Measurements from ENCODE around the gene CCDC127.
A peak's percentile ranks its signal among the peaks of the same experiment; 100 is the strongest.
"Not testable (repeated sequence)": the region's sequence is repeated elsewhere in the genome, so short reads cannot be mapped to it uniquely, and the experiment has no call there.

CCDC127 gene, protein sequence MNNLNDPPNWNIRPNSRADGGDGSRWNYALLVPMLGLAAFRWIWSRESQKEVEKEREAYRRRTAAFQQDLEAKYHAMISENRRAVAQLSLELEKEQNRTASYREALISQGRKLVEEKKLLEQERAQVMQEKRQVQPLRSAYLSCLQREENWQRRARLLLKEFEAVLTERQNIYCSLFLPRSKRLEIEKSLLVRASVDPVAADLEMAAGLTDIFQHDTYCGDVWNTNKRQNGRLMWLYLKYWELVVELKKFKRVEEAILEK

GRCh38 chr5:217494-218456, at the start of gene CCDC127, which contains the start of gene SDHA:
Gene CCDC127 (minus strand): TSS chr5:218153. CDS start chr5:216849, 1,304 bp downstream.
Gene SDHA (plus strand): TSS chr5:218320. CDS start chr5:218356, 36 bp downstream.
- peak; percentile 99 for DNase-seq

DNA sequence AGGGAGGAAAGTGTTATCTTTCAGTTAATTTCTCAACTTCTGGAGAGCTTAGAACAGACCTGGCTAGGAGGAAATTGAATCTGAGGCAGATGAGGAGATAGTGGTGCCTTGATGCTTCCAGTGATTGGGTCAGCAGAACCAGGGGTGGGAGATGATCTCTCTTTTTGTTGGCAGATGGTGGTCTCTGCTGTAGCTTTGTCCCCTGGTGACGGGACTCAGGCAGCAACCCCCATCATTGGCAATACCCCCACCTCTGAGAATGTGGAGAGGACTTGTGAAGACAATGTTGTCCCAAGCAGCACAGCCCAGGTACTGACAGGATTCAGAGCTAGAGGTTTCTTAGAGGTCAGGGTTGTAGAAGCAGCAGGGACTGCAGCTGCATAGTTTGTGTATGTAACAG, 49.8 kb upstream of the CCDC127 start:
- no peak for DNase-seq

DNA sequence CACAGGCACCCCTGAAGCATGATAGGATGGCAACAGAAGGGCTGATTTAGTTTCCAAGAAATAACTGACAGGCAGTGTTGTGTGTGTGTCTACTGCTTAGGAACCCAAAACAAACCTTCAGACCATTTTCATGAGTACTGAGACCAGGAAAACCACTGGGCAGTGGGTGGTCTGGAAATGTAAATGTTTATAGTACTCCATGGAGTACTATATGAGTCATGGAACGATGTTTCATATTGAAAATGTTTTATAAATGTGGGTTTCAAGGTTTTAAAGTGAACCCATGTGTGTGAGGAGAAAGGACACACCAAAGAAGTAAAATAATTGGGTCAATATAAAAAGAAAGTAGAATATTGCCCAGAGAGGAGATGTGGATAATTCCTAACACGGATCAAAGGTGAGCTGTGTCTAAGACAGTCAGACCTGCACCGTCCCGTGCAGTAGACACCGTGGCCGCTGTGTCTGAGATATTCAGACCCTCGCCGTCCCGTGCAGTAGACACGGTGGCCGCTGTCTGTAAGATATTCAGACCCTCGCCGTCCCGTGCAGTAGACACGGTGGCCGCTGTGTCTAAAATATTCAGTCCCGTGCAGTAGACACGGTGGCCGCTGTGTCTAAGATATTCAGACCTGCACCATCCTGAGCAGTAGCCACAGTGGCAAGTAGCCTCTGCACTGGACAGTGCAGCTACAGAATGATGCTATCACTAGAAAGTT, 48.5 kb upstream of the CCDC127 start:
- DNase-seq, result not testable (repeated sequence)

DNA sequence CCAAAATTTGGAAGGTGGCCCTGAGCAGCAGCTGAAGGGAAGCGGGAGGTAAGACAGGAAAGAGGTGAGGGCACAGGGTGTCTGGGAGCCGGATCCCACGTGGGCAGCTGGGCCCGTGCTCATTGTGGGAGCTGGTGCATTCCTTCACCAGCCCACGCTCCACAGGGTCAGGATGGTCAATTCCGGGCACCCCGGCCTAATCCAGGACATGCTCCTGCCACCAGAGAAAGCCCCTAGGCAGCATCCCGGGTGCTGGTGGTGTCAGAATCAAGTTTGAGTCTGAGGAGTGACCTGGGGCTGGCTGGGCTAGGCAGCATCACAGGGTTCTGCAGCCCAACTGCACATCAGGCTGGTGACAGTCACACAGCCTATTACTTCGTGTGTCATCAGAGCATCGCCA, 46.4 kb upstream of the CCDC127 start:
- DNase-seq, result no peak

GRCh38 chr5:263275-263974, 45.5 kb upstream of the CCDC127 start:
- not testable (repeated sequence) for DNase-seq

DNA sequence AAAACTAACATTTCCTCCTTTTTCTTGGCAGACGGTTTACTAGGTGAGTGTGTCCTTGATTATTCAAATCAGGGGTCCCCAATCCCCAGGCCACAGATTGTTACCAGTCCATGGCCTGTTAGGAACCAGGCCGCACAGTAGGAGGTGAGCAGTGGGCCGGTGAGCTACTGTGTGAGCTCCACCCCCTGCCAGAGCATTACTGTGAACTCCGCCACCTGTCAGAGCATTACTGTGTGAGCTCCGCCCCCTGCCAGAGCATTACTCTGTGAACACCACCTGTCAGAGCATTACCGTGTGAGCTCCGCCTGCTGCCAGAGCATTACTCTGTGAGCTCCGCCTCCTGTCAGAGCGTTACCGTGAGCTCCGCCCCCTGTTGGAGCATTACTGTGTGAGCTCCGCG, 39.2 kb upstream of the CCDC127 start:
- DNase-seq, result no peak

DNA sequence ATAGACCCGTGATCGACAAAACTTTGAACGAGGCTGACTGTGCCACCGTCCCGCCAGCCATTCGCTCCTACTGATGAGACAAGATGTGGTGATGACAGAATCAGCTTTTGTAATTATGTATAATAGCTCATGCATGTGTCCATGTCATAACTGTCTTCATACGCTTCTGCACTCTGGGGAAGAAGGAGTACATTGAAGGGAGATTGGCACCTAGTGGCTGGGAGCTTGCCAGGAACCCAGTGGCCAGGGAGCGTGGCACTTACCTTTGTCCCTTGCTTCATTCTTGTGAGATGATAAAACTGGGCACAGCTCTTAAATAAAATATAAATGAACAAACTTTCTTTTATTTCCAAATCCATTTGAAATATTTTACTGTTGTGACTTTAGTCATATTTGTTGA, 38.4 kb upstream of the CCDC127 start:
- DNase-seq, result not testable (repeated sequence)

DNA sequence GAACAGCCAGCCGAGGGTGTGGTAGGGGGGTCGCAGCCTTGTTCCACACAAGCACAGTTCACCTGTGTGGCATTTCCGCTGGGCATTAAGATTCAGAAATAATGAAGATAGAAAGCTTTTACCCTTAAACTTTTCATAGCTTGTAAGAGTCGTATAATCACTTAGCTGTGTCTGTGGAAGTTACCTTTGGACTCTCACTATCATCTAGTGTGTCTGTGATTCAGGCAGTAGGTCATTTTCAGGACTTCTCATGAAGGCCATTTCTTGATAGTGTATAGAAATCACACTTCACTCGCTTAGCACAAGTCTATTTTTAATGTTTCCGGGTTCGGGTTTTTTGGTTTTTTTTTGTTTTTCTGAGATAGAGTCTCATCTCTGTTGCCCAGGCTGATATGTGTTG, 37.2 kb upstream of the CCDC127 start:
- not testable (repeated sequence) for DNase-seq

DNA sequence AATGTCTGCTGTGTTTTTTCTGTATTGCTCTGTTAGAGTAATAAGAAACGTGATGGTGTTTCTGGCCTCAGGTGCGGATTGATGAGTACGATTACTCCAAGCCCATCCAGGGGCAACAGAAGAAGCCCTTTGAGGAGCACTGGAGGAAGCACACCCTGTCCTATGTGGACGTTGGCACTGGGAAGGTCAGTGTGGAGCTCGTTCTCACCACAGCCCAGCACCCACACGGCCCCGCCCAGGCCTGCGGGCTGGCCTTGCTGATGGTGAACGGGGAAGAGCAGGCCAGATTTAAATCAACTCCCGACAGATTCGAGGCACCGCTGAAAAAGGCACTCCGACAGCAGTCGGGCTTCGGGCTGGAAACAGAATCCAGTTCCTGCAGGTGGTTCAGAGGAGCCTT, 36.4 kb upstream of the CCDC127 start:
- DNase-seq, result not testable (repeated sequence)

GRCh38 chr5:252546-252945, 34.6 kb upstream of the CCDC127 start:
- DNase-seq, result no peak

- DNase-seq, result not testable (repeated sequence)
Measured at GRCh38 chr5:251975-252374, 34.0 kb upstream of the CCDC127 start.

DNA sequence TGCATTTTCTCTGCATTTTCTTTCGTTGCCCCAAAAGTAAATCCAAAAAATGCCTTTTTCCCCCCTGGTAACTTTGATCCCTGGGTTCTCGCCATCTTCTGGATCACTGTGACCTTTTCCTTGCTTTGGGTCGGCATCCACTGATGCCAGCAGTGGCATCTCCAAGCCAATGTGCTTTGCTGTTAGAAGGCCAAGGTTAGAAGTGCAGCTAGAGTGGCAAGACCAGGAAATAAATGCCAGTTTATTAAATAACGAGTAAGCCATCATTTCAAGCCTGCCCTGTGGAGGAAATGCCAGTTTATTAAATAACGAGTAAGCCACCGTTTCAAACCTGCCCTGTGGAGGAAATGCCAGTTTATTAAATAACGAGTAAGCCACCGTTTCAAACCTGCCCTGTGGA, 33.6 kb upstream of the CCDC127 start:
- not testable (repeated sequence) for DNase-seq

DNA sequence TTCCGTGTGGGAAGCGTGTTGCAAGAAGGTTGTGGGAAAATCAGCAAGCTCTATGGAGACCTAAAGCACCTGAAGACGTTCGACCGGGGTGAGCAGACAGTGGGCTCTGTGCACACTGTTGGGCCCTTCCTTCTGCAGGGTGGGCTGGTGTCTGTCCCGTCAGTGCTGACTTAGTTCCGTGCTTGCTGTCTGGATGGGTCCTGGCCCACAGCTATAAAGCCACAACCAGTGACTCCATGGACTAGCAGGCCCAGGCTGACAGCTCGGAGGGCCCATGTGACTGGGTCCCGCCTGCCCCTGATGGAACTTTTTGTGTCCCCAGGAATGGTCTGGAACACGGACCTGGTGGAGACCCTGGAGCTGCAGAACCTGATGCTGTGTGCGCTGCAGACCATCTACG, 33.1 kb upstream of the CCDC127 start:
- DNase-seq, result not testable (repeated sequence)

DNA sequence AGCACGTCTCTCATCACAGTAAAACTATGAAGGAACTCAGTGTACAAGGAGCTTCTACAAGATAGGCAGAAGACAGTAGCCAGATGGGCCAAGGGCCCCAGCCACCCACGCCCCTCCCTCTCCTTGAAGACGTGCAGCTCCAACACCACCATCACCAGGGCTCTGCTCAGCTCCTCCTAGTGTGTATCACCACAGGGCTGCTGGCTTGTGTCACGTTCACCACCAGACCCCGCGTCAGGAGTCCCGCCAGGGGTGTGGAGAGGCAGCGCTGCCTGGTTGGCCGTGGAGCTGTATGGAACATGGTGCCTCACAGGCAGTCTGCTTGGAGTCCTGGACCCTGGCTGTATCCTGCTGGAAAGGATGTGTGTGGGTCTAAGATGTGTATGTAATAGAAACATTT, 32.4 kb upstream of the CCDC127 start:
- DNase-seq, result not testable (repeated sequence)

DNA sequence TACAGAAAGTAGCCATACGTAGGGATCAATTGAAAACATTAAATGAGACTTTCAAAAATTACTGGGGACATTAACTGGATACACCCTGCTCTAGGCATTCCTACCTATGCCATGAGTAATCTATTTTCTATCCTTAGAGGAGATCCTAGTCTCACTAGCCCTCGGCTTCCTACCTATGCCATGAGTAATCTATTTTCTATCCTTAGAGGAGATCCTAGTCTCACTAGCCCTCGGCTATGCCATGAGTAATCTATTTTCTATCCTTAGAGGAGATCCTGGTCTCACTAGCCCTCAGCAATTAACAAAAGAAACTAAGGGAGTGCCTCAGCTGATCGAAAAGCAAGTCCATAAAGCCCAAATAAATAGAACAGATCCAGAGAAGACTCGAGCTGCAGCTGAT, 27.8 kb upstream of the CCDC127 start:
- DNase-seq, result not testable (repeated sequence)

GRCh38 chr5:243683-244367, 25.9 kb upstream of the CCDC127 start:
- peak; percentile 69 for DNase-seq

- DNase-seq, result not testable (repeated sequence)
Measured at GRCh38 chr5:241045-241669, 23.2 kb upstream of the CCDC127 start.

GRCh38 chr5:240550-240949, 22.6 kb upstream of the CCDC127 start:
- DNase-seq, result not testable (repeated sequence)

DNA sequence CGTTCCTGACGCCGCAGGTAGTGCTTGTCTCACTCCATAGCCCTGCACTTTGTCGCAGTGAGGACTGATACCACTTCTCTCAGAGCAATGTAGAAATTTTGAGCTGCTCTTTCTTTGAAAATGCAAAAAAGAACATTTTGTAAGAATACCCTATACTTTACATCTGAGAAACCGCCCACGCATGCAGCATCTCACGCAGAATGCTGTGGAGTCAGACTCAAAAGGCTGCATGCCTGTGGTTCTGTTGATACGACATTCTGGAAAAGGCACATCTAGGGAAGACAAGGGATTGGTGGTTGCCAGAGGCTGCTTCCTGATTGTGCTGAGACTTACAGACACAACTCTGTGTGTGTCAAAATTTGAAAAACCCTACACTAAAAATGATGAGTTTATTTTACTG, 20.0 kb upstream of the CCDC127 start:
- not testable (repeated sequence) for DNase-seq

DNA sequence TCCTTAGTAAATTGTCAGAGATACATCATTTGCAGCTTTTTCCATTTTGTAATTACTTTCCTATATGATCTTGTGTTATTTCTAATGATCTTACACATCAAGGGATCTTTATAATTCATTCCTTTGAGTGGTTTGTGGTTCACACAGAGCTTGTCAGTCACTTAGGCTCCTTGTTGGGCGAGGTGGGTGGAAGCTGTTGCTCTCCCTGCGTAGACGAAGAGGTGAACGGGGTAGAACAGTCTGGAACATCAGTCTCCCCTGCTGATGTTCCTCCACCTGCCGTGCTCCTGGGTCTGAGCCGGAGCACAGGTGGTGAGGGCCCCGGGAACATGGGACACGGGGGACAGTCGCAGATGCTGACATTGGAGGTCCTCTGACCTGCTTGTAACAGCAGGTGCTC, 17.6 kb upstream of the CCDC127 start:
- DNase-seq, result not testable (repeated sequence)

- no peak for DNase-seq
Measured at GRCh38 chr5:234450-234849, 16.5 kb upstream of the CCDC127 start.

Measured in activated effector memory CD4-positive, alpha-beta T cell treated with anti-CD3 and anti-CD28 coated beads, Interleukin-2, amount 50 U/mL, for 16 hours (primary cell).